ENCODE results near the gene GJB1. TPM values are rescaled to one million over a fixed set of nuclear protein-coding genes. Genes with fewer than 3 reads are reported as not detected.

Gene GJB1
- total RNA-seq, 1 donor from 2014 or later: 1.7 TPM

DNA sequence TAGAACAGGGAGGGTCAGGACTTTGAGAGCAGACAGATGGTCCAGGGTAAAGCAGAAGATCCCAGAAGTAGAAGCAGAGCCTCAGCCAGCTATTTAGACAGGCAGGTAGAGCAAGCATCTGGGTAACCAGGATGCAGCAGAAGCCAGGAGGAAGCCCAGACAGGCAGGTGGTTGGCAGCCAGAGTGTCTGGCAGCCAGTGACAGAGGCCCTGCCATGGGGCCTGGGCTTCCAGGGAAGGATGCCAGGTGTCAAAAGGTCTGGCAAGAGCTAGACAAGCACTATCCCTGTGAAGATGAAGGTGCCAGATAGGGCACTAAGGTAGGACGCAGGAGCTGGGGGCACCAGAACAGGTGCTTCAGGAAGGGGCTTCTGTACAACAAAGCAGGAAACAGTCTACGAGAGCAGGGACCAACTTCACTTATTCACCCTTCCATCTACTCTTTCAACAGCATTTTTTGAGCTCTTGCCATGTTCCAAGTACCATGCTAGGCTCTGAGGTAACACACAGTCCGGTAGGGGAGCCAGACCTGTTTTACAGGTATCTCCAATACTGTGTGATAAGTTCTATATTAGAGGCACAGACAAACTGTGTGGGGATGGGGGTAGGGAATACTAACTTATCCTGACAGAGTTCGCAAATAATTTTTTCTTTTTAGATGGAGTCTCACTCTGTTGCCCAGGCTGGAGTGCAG is 38.1 kb upstream of the GJB1 start:
- ATAC-seq (peak in 1 of 2 donors; percentile 15), DNase-seq (no peak)
- Histone ChIP-seq H3K4me3 (no peak overlapping the region), H3K4me1 (peaks cover 6% of the 10 kb centered on the region), H3K27me3 (ENCODE audit: low read depth) (no peaks in the 10 kb centered on the region), H3K36me3 (no peaks in the 10 kb centered on the region), H3K9me3 (no peaks in the 10 kb centered on the region), H3K27ac (no peak overlapping the region)
- intact Hi-C loops (cut with DNase I): no loop called here
- TF ChIP-seq, protein P1, sequence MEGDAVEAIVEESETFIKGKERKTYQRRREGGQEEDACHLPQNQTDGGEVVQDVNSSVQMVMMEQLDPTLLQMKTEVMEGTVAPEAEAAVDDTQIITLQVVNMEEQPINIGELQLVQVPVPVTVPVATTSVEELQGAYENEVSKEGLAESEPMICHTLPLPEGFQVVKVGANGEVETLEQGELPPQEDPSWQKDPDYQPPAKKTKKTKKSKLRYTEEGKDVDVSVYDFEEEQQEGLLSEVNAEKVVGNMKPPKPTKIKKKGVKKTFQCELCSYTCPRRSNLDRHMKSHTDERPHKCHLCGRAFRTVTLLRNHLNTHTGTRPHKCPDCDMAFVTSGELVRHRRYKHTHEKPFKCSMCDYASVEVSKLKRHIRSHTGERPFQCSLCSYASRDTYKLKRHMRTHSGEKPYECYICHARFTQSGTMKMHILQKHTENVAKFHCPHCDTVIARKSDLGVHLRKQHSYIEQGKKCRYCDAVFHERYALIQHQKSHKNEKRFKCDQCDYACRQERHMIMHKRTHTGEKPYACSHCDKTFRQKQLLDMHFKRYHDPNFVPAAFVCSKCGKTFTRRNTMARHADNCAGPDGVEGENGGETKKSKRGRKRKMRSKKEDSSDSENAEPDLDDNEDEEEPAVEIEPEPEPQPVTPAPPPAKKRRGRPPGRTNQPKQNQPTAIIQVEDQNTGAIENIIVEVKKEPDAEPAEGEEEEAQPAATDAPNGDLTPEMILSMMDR (IDR thresholded peaks at IDR 0.05): no peak

DNA sequence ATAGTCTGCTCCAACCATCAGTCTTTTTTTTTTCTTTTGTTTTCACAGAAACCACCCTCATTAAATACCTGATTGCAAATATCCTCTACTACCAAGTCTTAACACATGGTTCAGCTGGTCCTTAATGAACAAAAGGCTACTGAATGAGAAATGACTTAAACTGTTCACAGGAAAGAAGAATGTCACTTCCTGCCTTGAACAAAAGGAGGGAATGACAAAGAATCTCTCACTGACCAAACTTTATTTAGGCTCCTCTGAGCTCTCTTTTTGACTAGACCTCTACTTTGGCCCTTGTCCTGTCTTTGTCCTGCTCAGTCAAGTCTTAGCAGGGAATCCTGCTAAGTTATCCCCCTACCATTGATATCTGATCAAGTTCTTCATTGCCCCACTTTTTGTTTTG is 31.8 kb upstream of the GJB1 start:
- ATAC-seq (no peak), DNase-seq (no peak)
- Histone ChIP-seq H3K36me3 (no peaks in the 10 kb centered on the region), H3K4me3 (no peak overlapping the region), H3K27me3 (ENCODE audit: low read depth) (no peaks in the 10 kb centered on the region), H3K9me3 (no peaks in the 10 kb centered on the region), H3K4me1 (no peaks in the 10 kb centered on the region), H3K27ac (no peak overlapping the region)
- intact Hi-C loops (cut with DNase I): no loop called here
- TF ChIP-seq, protein P1 (IDR thresholded peaks at IDR 0.05): no peak

GRCh38 chrX:71195964-71196649 is 26.9 kb upstream of the GJB1 start:
- no peaks in the 10 kb centered on the region for H3K27me3 ChIP-seq (ENCODE audit: low read depth)
- intact Hi-C loops (cut with DNase I): no loop called here
- TF ChIP-seq, protein P1 (IDR thresholded peaks at IDR 0.05): no peak
- no peaks in the 10 kb centered on the region for H3K9me3 ChIP-seq
- no peak for DNase-seq
- ATAC-seq: no peak
- no peak overlapping the region for H3K27ac ChIP-seq
- no peaks in the 10 kb centered on the region for H3K36me3 ChIP-seq
- no peaks in the 10 kb centered on the region for H3K4me1 ChIP-seq
- H3K4me3 ChIP-seq: peak overlapping the region; percentile 45

- ATAC-seq: peak; percentile 29 to 35
- intact Hi-C loops (cut with DNase I): no loop called here
Measured at GRCh38 chrX:71198066-71198465, 25.0 kb upstream of the GJB1 start.

DNA sequence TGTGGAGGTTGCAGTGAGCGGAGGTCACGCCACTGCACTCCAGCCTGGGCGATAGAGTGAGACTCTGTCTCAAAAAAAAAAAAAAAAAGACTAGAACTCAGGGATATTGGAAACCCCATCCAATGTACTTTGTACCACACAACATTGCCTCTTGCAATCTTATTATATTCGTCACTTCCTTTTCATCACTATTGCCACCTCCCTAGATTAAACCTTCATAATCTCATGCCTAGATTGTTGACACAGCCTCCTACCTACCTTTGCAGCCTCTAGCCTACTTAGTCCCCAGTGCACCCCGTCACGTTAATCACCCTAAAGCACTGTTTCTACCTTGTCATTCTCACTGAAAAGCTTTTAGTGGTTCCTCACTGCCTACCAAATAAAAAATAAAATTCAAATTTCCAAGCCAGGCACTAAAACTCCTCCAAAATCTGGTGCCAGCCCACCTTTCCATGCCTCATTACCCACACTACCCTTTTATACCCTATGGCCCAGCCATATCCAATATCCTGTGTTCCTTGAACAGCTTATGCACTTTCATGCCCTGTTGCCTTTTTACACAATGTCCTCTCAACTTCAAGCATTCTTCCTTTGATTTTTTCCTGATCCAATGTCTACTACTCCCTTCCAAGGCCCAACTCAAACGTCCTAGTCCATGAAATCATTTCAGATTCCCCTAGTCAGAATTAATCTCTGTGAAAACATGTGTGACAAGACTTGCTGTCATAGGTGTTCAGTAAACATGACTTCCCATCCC is 23.6 kb upstream of the GJB1 start:
- no peaks in the 10 kb centered on the region for H3K27me3 ChIP-seq (ENCODE audit: low read depth)
- H3K27ac ChIP-seq: no peak overlapping the region
- intact Hi-C loops (cut with DNase I): no loop called here
- H3K9me3 ChIP-seq: no peaks in the 10 kb centered on the region
- DNase-seq: no peak
- TF ChIP-seq, protein P1 (IDR thresholded peaks at IDR 0.05): no peak
- no peaks in the 10 kb centered on the region for H3K36me3 ChIP-seq
- H3K4me3 ChIP-seq: no peak overlapping the region
- no peaks in the 10 kb centered on the region for H3K4me1 ChIP-seq
- ATAC-seq: no peak

More at GRCh38 chrX:71198066-71198465, 25.0 kb upstream of the GJB1 start:
- no peak overlapping the region for H3K27ac ChIP-seq
- peak overlapping the region; percentile 45 for H3K4me3 ChIP-seq
- H3K36me3 ChIP-seq: no peaks in the 10 kb centered on the region
- no peaks in the 10 kb centered on the region for H3K9me3 ChIP-seq
- no peak for DNase-seq
- TF ChIP-seq, protein P1 (IDR thresholded peaks at IDR 0.05): no peak
- no peaks in the 10 kb centered on the region for H3K4me1 ChIP-seq
- no peaks in the 10 kb centered on the region for H3K27me3 ChIP-seq (ENCODE audit: low read depth)
